ENCODE data around the gene OOSP4B.
"Not testable (repeated sequence)": the region's sequence is repeated elsewhere in the genome, so short reads cannot be mapped to it uniquely, and the experiment has no call there.

Gene OOSP4B

GRCh38 chr11:59981106-59981770 lies 35.7 kb upstream of the OOSP4B start:
- H3K14ac ChIP-seq (ENCODE audit: low read length) = no peak overlapping the region
- H2AFZ ChIP-seq (ENCODE audit: low read length) = no peak overlapping the region
- no peak overlapping the region for H2BK12ac ChIP-seq (ENCODE audit: low read length)
- no peaks in the 10 kb centered on the region for H3K36me3 ChIP-seq (replicated peaks in 1 of 2; ENCODE audit: control insufficient read depth in 2 of 2, insufficient read depth in 2 of 2, low read length in 2 of 2)
- H3K4me1 ChIP-seq (ENCODE audit: control insufficient read depth in 2 of 2, insufficient read depth in 1 of 2, low read depth in 1 of 2, low read length in 2 of 2) = no peaks in the 10 kb centered on the region
- H3K9ac ChIP-seq (ENCODE audit: low read depth, low read length, poor library complexity) = no peak overlapping the region
- H3K27ac ChIP-seq (replicated peaks; ENCODE audit: low read length) = no peak overlapping the region
- H2AK5ac ChIP-seq (ENCODE audit: low read depth, low read length) = no peak overlapping the region
- no peaks in the 10 kb centered on the region for H3K9me3 ChIP-seq (replicated peaks in 1 of 2; ENCODE audit: control insufficient read depth in 2 of 2, insufficient read depth in 1 of 2, low read depth in 1 of 2, low read length in 2 of 2)
- no peaks in the 10 kb centered on the region for H3K79me1 ChIP-seq (ENCODE audit: low read depth, low read length)
- H4K8ac ChIP-seq (ENCODE audit: low read depth, low read length) = no peak overlapping the region
- H2BK15ac ChIP-seq (ENCODE audit: low read length) = no peak overlapping the region
- no peak overlapping the region for H3K4me2 ChIP-seq (ENCODE audit: insufficient read depth, low read length, poor library complexity, severe bottlenecking)
- H3K18ac ChIP-seq (ENCODE audit: low read length) = no peak overlapping the region
- H2BK120ac ChIP-seq (ENCODE audit: low read depth, low read length) = no peak overlapping the region
- H4K91ac ChIP-seq (ENCODE audit: low read depth, low read length, poor library complexity) = no peak overlapping the region
- no peak overlapping the region for H3K23ac ChIP-seq (ENCODE audit: low read depth, low read length, poor library complexity)
- DNase-seq (ENCODE audit: low spot score) = no peak
- H2BK5ac ChIP-seq (ENCODE audit: low read length) = no peak overlapping the region
- no peaks in the 10 kb centered on the region for H3K27me3 ChIP-seq (ENCODE audit: control insufficient read depth in 3 of 3, insufficient read depth in 3 of 3, low read depth in 1 of 3, low read length in 3 of 3)
- no peak overlapping the region for H3K4me3 ChIP-seq (ENCODE audit: low read length in 2 of 2)
- H3K4ac ChIP-seq (ENCODE audit: low read length) = no peak overlapping the region
- WGBS, 2 donors (ENCODE audit: extremely low coverage in 2 of 2, insufficient read length in 2 of 2, insufficient replicate concordance in 1 of 2) = no CpG with 5 or more reads among the region's 4 CpGs

- not testable (repeated sequence) for H3K36me3 ChIP-seq (replicated peaks in 1 of 2; ENCODE audit: control insufficient read depth in 2 of 2, insufficient read depth in 2 of 2, low read length in 2 of 2); H3K23ac ChIP-seq (ENCODE audit: low read depth, low read length, poor library complexity); H3K4ac ChIP-seq (ENCODE audit: low read length); H2AK5ac ChIP-seq (ENCODE audit: low read depth, low read length); DNase-seq (ENCODE audit: low spot score); H2BK5ac ChIP-seq (ENCODE audit: low read length); H2BK12ac ChIP-seq (ENCODE audit: low read length); H3K18ac ChIP-seq (ENCODE audit: low read length); H3K4me3 ChIP-seq (ENCODE audit: low read length in 2 of 2); H3K4me1 ChIP-seq (ENCODE audit: control insufficient read depth in 2 of 2, insufficient read depth in 1 of 2, low read depth in 1 of 2, low read length in 2 of 2); H3K79me1 ChIP-seq (ENCODE audit: low read depth, low read length); H3K4me2 ChIP-seq (ENCODE audit: insufficient read depth, low read length, poor library complexity, severe bottlenecking); H4K91ac ChIP-seq (ENCODE audit: low read depth, low read length, poor library complexity); H2AFZ ChIP-seq (ENCODE audit: low read length); H3K14ac ChIP-seq (ENCODE audit: low read length); H3K27me3 ChIP-seq (ENCODE audit: control insufficient read depth in 3 of 3, insufficient read depth in 3 of 3, low read depth in 1 of 3, low read length in 3 of 3); H4K8ac ChIP-seq (ENCODE audit: low read depth, low read length); H3K9me3 ChIP-seq (replicated peaks in 1 of 2; ENCODE audit: control insufficient read depth in 2 of 2, insufficient read depth in 1 of 2, low read depth in 1 of 2, low read length in 2 of 2); H2BK120ac ChIP-seq (ENCODE audit: low read depth, low read length); H3K27ac ChIP-seq (replicated peaks; ENCODE audit: low read length); H2BK15ac ChIP-seq (ENCODE audit: low read length); H3K9ac ChIP-seq (ENCODE audit: low read depth, low read length, poor library complexity)
- WGBS, 2 donors (ENCODE audit: extremely low coverage in 2 of 2, insufficient read length in 2 of 2, insufficient replicate concordance in 1 of 2) = no CpG with 5 or more reads among the region's 4 CpGs
These were observed 34.9 kb upstream of the OOSP4B start for GRCh38 chr11:59982037-59982436.

GRCh38 chr11:59983212-59983611 lies 33.8 kb upstream of the OOSP4B start:
- Histone ChIP-seq H3K9ac (ENCODE audit: low read depth, low read length, poor library complexity) (no peak overlapping the region), H3K27ac (replicated peaks; ENCODE audit: low read length) (no peak overlapping the region), H4K91ac (ENCODE audit: low read depth, low read length, poor library complexity) (no peak overlapping the region), H3K4me2 (ENCODE audit: insufficient read depth, low read length, poor library complexity, severe bottlenecking) (no peak overlapping the region), H3K4me1 (ENCODE audit: control insufficient read depth in 2 of 2, insufficient read depth in 1 of 2, low read depth in 1 of 2, low read length in 2 of 2) (no peaks in the 10 kb centered on the region), H3K23ac (ENCODE audit: low read depth, low read length, poor library complexity) (no peak overlapping the region), H2BK5ac (ENCODE audit: low read length) (no peak overlapping the region), H3K27me3 (ENCODE audit: control insufficient read depth in 3 of 3, insufficient read depth in 3 of 3, low read depth in 1 of 3, low read length in 3 of 3) (no peaks in the 10 kb centered on the region), H2AFZ (ENCODE audit: low read length) (no peak overlapping the region), H3K4ac (ENCODE audit: low read length) (no peak overlapping the region), H3K79me1 (ENCODE audit: low read depth, low read length) (no peaks in the 10 kb centered on the region), H3K18ac (ENCODE audit: low read length) (no peak overlapping the region), H3K36me3 (replicated peaks in 1 of 2; ENCODE audit: control insufficient read depth in 2 of 2, insufficient read depth in 2 of 2, low read length in 2 of 2) (no peaks in the 10 kb centered on the region), H3K9me3 (replicated peaks in 1 of 2; ENCODE audit: control insufficient read depth in 2 of 2, insufficient read depth in 1 of 2, low read depth in 1 of 2, low read length in 2 of 2) (no peaks in the 10 kb centered on the region), H2BK12ac (ENCODE audit: low read length) (no peak overlapping the region), H4K8ac (ENCODE audit: low read depth, low read length) (no peak overlapping the region), H2AK5ac (ENCODE audit: low read depth, low read length) (no peak overlapping the region), H3K4me3 (ENCODE audit: low read length in 2 of 2) (no peak overlapping the region), H2BK15ac (ENCODE audit: low read length) (no peak overlapping the region), H2BK120ac (ENCODE audit: low read depth, low read length) (no peak overlapping the region), H3K14ac (ENCODE audit: low read length) (no peak overlapping the region)
- DNase-seq (ENCODE audit: low spot score) = no peak
- WGBS, 2 donors (ENCODE audit: extremely low coverage in 2 of 2, insufficient read length in 2 of 2, insufficient replicate concordance in 1 of 2) = no CpG with 5 or more reads among the region's 1 CpG

GRCh38 chr11:59984368-59984767 lies 32.6 kb upstream of the OOSP4B start:
- H3K79me1 ChIP-seq (ENCODE audit: low read depth, low read length) = no peaks in the 10 kb centered on the region
- H3K14ac ChIP-seq (ENCODE audit: low read length) = no peak overlapping the region
- no peak overlapping the region for H2AFZ ChIP-seq (ENCODE audit: low read length)
- no peak overlapping the region for H3K18ac ChIP-seq (ENCODE audit: low read length)
- no peaks in the 10 kb centered on the region for H3K27me3 ChIP-seq (ENCODE audit: control insufficient read depth in 3 of 3, insufficient read depth in 3 of 3, low read depth in 1 of 3, low read length in 3 of 3)
- no peaks in the 10 kb centered on the region for H3K36me3 ChIP-seq (replicated peaks in 1 of 2; ENCODE audit: control insufficient read depth in 2 of 2, insufficient read depth in 2 of 2, low read length in 2 of 2)
- no peak overlapping the region for H3K4ac ChIP-seq (ENCODE audit: low read length)
- no peak overlapping the region for H2BK120ac ChIP-seq (ENCODE audit: low read depth, low read length)
- no peak for DNase-seq (ENCODE audit: low spot score)
- H2BK12ac ChIP-seq (ENCODE audit: low read length) = no peak overlapping the region
- H3K9ac ChIP-seq (ENCODE audit: low read depth, low read length, poor library complexity) = no peak overlapping the region
- H4K8ac ChIP-seq (ENCODE audit: low read depth, low read length) = no peak overlapping the region
- no peaks in the 10 kb centered on the region for H3K9me3 ChIP-seq (replicated peaks in 1 of 2; ENCODE audit: control insufficient read depth in 2 of 2, insufficient read depth in 1 of 2, low read depth in 1 of 2, low read length in 2 of 2)
- H3K27ac ChIP-seq (replicated peaks; ENCODE audit: low read length) = no peak overlapping the region
- H3K4me2 ChIP-seq (ENCODE audit: insufficient read depth, low read length, poor library complexity, severe bottlenecking) = no peak overlapping the region
- H4K91ac ChIP-seq (ENCODE audit: low read depth, low read length, poor library complexity) = no peak overlapping the region
- no peak overlapping the region for H3K4me3 ChIP-seq (ENCODE audit: low read length in 2 of 2)
- no peak overlapping the region for H3K23ac ChIP-seq (ENCODE audit: low read depth, low read length, poor library complexity)
- no peak overlapping the region for H2BK15ac ChIP-seq (ENCODE audit: low read length)
- H2AK5ac ChIP-seq (ENCODE audit: low read depth, low read length) = no peak overlapping the region
- H2BK5ac ChIP-seq (ENCODE audit: low read length) = no peak overlapping the region
- WGBS, 2 donors (ENCODE audit: extremely low coverage in 2 of 2, insufficient read length in 2 of 2, insufficient replicate concordance in 1 of 2) = no CpG with 5 or more reads among the region's 3 CpGs
- no peaks in the 10 kb centered on the region for H3K4me1 ChIP-seq (ENCODE audit: control insufficient read depth in 2 of 2, insufficient read depth in 1 of 2, low read depth in 1 of 2, low read length in 2 of 2)

All from neuronal stem cell (in vitro differentiated cells).